NCI-H526 (cell line): ENCODE results near the gene WDR62.

Experiments
- DNase-seq, 2 experiments: peaks; one replicate each; lab custom pipeline; 2025; lab: John Stamatoyannopoulos, UW

The WDR62 gene

DNA sequence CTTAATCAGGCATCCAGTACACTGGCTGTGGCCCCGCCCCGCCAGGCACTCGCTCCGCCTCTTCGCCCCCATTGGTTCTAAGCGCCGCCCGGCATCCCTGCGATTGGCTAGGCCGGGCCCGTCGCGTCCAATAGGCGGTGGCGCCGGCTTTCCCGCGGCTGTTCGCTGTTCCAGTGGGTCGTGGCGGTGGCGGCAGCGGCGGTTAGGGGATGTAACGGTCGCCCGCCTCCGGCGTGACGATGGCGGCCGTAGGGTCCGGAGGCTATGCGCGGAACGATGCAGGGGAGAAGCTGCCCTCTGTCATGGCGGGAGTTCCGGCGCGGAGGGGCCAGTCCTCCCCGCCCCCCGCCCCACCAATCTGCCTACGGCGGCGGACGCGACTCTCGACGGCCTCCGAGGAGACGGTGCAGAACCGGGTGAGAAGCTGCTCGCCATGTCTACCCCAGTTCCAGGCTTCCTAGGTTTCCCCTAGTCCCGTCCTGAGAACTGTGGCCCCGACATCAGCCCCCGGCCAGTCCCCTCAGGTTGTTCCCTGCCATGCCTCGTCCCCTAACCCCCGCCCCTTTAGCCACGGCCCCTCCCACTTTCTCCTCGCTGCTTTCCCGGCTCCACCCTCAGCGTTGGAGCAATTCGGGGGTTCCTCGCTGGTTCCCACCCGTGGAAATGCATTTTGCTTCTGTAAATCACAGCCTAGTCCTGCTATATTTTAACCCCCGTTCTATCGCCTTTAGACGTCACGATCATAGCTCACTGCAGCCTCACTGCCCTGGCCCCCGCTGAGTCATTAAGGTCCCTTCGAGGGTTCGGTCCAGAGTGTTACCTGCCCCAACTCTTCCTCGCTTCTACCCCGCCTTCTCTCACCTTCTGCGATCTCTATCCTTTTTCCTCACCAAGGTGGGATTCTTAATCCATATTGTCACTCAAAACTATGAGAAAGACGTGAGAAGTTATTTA is at the start of gene WDR62:
TSS of gene WDR62 (plus strand) at position 165 of the 954 bp plus-strand sequence. CDS start at position 240, 75 bp downstream.
- peak; percentile 50 to 99 for DNase-seq

DNA sequence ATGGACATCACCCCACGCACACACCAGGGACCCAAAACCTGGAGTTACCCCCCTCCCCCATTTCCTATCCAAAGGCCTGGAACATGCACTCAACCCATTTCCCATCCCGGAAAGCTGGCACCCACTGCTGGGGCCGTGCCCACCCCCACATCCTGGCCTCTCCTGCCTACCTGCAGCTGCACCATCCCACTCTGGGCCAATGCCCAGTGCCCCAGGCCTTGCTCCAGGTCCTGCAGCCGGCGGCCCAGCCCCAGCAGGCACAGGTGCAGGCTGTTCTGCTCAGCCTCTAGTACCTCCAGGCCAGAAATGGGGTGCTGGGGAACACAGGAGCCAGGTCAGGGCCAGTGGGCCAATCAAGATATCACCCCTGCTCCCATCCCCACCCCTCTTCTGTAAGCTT is 47.7 kb upstream of the WDR62 start:
- DNase-seq, result no peak

DNA sequence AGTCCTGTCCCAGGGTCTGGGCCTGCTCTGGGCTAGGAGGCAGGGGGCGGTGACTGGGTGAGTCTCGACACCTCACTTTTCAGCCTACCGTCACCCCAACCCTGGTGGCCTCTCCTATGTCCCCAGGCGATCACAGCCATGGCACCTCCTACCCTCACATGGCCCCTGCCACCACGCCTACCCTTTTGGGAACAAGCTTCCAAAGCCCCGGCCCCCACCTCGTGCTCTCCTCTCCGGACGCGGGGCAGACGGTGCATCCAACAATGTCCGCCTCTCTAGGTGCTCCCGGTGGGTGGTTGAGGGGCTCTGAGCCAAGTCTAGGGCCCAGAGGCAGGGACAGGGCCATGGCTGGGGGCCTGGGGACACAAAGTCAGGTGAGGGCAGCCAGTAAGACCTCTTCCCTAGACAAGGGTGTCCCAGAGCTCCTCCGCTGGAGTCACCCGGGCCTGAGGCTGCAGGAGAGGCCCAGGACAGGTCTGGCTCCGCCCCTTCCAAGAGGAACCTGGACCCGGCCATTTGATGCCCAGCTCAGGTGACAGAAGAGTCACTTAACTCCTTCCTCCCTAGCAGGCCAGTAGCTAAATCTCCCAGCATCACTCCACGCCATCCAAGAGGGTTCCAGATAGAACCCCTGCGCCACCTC is 46.2 kb upstream of the WDR62 start, which contains the start of gene SYNE4:
TSS of gene SYNE4 (minus strand) at position 478 of the 643 bp plus-strand sequence. CDS start at position 346, 132 bp downstream.
- DNase-seq, result peak; percentile 86 to 96

DNA sequence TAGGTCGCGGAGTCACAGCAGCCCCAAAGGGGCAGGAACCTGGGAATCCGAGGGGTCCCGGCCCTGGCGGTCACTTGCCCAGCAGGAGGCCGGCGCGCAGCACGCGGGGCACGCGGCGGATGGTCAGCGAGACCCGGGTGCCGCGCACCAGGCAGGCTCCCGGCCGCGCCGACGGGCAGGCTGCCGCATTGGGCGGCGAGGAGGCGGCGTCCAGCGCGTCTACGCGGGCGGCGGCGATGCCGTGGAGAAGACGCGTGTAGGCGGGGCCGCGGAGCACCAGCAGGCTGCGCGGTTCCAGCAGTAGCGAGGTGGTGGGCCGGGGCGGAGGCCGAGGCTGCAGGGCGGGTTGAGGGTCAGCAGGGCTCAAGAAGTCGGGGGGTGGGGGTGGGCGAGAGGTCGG is 45.5 kb upstream of the WDR62 start:
- peak in 1 of 2 experiments; percentile 91 for DNase-seq

DNA sequence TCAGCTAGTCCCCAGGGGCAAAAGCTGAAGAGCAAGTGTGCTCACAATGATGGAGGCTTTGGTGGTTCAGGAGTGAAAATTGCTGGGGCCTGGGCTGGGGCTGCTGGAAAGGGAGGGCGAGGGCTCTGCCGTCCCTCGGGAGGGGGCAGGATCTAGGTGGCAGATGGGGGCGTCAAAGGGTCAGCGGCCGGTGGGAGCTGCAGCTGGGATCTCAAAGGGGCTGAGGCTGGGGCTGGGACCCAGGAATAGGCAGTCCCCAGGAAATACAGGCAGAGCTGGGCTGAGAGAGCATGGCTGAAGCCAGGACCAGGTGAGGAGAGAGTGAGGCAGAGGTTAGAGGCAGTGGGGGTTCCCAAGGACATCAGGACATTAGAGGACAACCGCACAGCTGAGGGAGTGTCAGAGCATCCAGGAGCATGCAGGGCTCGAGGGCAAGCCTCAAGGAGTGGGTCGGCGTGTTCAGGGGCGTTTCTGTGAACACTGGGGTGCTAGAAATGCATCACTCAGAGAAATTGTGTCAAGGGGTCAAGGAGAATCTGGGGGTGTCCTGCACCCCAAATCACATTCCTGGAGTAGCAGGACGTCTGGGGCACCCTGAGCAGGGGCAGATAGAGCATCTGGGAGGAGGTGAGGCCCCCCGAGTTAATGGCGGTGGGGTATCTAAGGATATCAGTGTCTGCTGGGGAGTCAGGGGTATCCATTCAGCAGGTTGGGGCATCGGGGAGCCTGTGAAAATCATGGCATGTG is 44.9 kb upstream of the WDR62 start:
- DNase-seq, result no peak

DNA sequence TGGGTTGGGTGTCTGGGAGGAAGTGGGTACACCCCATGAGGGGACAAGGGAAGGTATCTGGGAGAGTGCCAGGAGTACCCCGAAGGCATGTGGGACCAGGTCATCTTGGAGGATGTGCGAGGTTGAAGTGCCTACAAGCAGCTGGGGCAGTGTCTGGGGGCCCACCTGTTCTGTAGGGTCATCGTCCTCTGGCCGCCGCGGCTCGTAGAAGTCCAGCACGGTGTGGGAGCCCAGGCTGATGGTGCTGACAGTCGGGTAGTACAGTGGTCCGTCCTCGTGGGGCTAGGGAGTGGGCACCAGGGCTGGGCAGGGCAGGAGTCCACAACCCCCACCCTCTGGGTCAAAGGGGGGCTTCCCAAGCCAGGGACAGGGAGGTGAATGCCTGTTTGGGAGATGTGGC is 44.3 kb upstream of the WDR62 start:
- no peak for DNase-seq

DNA sequence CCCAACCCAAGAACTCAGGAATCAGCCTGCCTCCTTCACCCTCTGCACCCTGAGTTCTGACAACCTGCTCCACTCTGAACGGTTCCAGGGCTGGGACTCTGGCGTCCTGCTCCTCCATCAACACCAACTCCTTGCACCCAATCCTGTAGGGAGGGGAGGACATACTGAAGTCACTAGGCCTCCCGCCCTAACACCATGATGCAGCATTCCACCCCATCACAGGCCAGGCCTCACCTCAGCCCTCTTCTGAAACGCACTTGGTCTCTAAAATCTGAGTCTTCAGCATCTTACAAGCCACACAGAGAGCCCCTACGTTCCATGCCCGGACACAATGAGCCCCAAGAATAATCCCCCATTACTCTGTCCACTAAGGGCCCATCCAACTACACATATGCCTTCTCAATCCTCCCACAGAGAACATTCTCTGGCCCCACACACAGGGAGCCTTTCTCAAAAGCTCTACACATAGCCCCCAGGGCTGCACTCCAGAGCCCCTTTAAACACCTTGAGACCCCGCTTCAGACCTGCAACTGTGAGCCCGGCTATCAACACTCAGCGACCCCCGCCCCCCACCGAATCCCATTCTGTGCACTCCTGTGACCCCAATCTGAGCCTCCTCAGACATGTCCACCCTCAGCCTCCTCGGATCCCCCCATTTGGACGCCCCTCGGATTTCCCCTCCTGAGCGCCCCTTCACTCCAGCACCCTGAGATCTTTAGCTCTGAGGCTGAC is 41.3 kb upstream of the WDR62 start:
- no peak for DNase-seq

DNA sequence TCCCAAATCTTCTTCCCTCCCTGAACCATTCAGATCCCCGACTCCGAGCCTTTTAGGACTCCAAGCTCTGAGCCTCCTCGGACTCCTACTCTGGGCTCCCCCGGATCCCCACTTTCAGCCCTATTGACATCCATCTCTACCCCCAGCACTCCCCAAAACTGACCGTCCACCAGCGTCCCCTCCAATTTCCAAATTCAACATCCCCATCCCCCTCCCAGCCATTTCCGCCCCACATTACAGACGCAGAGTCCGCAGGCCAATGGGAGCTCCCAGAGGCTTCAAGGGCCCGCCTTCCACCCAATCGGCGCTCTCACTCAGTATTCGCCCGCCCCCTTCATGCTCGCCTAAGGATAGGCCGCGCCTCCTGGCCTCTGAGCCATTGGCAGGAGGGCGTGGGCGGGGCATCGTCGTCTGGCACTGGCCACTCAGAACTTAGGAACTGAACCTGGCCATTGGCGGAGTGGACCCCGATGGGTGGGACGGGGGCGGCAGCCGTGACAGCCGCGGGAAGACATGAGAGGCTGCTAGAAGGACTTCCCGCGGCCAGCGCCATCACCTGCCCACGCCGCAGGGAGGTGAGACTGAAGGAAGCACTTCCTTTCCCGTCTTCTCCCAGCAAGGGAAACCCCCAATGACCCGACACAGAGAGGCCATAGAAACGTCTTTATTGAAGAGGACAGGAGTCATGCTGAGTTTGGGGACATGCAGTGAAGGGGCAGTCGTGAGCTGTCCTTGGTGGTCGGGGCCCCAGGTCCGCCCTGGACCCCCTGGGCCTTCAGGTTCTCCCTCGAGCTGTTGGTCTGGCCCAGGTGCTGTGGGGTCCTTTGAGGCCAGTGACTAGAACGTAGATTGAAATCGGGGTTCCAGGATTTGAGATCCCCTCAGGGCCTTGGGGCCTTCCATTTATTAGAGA is 40.4 kb upstream of the WDR62 start, which contains the start of gene ALKBH6:
TSS of gene ALKBH6 (minus strand) at position 202 of the 913 bp plus-strand sequence. CDS start 816 bp downstream, outside the sequence.
- DNase-seq, result peak; percentile 100

DNA sequence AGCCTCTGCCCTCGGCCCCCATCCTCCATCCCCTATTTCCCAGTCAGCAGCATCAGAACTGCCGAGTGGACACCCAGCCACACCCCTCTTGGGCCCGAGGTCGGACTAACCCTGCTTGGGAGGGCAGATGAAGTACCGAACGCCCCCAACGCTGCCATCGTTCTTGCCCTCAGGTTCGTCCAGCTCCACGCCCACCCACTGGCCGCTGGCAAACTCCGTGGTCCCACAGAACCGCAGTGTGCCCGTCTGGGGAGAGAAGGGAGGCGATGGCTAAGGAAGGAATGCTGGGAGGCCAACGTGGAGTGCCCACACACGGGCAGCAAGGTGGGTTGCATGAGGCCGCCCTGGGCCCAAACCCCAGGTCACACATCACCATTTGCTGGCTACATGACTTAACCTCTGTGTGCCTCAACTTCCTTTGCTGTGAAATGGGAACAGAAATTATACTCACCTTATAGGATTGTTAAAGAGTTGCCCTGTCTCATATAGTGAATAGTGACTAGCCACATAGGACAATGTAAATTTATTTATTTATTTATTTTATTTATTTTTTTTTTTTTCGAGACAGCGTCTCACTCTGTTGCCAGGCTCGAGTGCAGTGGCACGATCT is 35.5 kb upstream of the WDR62 start:
- no peak for DNase-seq

DNA sequence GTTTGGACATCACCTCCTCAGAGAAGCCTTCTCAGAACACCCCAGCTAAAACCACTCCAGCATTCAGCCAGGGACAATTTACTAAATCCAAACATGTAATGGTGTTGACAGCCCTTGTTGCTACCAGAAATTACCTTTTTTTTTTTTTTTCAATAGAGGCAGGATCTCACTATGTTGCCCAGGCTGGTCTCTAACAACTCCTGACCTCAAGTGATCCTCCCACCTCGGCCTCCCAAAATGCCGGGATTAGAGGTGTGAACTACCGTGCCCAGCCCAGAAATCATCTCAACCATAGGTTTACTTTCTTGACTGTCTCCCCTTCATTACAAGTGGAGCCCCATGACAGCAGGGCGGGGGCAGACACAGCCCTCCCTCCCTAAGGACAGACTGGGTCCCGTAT is 31.3 kb upstream of the WDR62 start:
- no peak for DNase-seq

DNA sequence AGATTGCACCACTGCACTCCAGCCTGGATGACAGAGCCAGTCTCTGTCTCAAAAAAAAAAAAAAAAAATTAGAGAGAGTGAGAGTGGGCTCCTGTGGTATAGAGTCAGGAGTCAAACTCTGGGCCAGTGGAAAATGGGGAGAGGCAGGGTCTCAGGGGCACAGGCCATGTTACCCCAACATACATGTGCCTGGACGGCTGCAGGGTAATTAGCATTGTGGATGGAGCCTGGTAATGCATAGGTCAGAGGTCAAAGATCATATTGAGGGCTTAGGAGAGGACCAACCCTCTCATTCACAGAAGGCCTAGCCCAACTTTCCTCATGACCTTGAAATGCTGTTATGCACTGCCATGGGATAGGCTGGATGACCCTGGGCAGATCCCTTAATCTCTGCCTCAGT is 29.2 kb upstream of the WDR62 start:
- no peak for DNase-seq

DNA sequence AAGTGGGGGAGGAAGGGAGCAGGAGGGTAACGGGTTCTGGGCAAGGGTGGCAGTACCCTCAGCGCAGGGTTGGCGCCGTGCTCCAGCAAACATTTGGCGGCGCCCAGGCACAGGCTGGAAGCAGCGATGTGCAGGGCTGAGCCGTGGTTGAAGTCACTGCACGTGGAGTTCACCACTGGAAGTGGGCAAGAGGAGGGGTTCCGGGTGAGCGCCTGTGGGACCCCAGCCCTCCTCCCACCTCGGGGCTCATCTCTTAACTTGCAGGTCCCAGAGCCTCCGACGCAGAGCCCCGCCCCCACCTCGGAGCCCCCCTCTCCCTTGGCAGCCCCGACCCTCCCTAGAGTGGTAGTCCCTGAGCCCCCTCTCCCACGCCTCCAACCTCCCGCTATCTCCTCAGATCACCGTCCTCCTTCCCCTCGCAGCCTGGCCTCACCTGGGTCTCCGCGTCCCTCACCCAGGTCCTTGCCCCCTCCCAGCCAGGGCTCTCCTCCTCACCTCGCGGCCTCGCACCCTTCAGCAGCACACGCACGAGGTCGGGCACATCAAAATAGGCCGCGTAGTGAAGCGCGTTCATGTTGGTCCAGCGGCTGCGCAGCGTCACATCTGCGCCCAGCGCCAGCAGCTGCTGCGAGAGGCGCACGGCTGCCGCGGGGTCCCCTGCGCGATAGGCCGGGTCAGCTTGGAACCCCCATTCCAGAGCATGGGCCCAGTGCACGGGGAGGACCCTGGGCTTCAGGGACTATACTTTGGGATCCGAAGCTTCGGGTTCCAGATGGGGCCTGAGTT is 28.4 kb upstream of the WDR62 start:
- DNase-seq, result no peak

DNA sequence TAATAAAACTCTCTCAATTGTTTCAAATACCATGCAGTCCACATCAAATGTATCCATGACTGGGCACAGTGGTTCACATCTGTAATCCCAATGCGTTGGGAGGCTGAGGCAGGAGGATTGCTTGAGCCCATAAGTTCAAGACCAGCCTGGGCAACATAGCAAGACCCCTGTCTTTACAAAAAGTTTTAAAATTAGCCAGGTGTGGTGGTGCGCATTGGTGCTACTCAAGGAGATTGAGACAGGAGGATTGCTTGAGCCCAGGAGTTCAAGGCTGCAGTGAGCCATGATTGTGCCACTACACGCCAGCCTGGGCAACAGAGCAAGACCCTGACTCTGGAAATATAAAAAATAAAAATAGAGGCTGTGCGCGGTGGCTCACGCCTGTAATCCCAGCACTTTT is 27.0 kb upstream of the WDR62 start:
- no peak for DNase-seq

DNA sequence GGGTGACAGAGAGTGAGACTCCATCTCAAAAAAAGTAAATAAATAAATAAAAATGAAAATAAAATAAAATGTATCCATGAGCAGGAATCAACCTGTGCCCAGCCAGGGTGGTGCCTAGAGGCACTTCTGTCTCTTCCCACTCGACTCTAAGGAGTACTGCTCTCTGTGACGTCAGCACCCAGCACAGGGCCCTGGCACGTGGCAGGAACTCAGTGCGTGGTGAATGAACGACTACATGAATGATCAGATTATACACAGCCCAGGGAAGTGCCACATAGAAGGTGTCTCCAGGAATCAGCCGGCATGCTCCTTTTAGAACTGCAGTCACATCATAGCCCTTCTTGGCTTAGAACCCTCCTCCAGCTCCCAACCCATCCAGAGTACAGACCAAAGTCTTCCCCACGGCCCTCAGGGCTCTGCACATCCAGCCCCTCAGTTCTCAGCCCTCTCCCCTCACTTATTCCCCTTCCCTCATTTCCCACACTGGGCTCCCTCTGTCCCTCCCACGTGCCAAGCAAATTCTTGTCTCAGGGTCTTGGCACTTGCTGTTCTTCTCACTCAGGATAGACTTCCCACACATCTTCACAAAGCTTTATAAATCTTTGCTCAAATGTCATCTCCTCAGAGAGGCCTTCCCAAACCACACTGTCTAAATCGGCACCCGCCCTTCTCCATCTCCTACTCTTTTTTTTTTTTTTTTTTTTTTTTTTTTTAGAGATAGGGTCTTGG is 26.2 kb upstream of the WDR62 start:
- DNase-seq, result no peak

DNA sequence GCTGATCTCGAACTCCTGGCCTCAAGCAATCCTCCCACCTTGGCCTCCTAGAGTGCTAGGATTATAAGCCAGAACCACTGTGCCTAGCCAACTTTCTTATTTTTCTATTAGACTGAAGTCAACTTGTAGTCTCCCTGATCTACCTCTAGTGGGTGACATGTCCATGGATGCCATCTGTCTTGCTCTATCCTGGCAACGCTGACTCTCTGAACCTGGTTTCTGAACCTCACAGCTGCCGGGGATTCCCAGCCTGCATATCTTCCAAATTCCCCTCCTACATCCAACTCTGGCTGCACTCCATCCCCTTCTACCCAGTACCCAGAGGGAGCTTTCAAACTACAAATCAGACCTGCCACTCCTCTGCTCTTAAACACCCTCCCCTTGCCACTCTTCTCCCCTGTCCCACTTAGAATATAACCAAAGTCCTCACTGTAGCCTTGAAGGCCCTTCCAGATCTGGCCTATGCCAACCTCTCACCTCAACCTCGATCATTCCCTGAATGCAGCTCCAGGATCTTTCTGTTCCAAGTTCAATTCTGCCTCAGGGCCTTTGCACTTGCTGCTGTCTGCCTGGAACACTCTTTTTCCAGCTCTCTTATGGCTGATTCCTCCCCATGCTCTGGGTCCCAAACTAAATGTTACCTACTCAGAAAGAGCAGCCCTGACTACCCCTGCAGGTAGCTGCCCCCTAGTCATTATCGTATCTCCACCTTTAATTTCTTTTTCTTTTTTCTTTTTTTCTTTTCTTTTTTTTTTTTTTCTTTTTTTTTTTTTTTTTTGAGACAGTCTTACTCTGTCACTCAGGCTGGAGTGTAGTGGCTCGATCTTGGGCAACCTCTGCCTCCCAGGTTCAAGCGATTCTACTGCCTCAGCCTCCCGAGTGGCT is 24.2 kb upstream of the WDR62 start:
- no peak for DNase-seq

DNA sequence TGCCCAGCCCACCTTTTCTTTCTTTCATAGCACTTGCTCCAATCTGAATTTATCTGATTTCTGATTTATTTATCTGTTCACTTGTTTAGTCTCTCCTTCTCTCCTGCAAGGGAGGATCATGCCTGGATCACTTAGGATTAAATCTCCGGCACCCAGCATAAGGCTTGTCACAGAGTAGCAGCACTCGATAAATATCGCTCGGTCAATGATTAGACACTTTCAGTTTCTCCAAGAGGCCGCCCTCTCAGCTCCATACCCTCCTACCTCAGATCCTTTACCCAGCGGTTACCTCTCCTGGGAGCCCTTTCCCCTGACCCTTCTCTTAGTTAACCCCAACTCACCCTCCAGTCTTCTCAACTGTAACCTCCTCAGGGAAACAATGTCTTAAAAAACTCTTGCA is 23.4 kb upstream of the WDR62 start:
- DNase-seq, result no peak
